Measurements from ENCODE around the gene SCG5.
"Not testable (repeated sequence)": the region's sequence is repeated elsewhere in the genome, so short reads cannot be mapped to it uniquely, and the experiment has no call there.

SCG5 gene

DNA sequence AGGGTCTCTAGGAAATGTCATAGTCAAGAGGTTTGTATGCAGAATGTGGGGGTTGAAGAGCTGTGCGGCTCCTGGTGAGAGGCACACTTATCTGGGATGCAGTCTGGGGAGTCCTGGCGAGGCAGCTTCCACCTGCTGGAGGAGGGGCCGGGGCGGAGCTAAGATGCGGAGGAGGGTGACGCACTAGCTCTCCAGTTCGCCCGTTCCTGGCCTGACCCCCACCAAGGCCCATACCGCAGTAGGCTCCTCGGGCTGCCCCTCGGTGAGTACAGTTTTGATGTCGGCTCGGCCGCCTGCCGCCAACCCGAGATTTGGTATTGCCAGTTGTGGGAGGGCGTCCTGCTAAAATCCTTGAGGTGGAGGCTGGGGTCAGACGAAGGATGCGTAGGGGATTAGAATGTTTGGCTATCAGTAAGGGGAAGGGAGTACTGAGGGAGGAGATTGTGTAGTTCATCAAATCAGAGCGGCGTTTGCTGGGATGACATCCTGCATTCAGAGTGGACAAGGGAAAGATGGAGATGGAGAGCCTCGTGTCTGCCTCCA is at the start of gene SCG5:
TSS of gene SCG5 (plus strand) at position 194 of the 543 bp plus-strand sequence. CDS start 1,883 bp downstream, outside the sequence.
- no peak for DNase-seq

DNA sequence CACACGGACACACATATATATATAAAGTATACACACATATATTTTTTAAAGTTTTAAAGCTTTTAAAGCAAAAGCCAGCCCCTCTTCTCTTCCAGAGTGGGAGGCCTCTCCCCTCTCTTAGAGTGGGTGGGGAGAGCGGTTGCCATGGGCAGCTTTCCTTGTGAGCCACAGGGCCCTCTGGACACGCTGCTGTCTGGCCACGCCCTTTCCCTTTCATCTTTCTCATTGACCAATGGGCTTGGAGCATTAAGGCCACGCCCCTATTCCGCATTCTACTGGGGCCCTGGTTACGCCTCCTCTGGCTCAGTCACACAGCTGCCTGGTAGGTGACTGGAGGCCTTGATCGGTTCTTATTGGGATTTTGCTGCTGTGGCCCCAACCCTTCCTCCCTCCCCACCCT is 48.4 kb upstream of the SCG5 start, which contains the start of gene GOLGA8N:
TSS of gene GOLGA8N (plus strand) at position 306 of the 400 bp plus-strand sequence.
- DNase-seq = not testable (repeated sequence)

DNA sequence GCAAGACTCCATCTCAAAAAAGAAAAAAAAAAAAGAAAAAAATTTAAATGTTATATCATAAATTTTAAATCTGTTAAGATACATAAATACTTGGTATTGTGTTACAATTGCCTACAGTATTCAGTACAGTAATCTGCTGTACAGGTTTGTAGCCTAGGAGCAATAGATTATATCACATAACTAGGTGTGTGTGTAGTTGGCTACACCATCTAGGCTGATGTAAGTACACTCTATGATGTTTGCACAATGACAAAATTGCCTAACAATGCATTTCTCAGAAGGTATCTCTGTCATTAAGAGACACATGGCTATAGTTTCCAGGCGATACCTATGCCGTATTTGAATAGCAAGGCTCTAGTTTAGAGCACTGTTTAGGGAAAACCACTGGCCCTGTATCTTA is 32.0 kb upstream of the SCG5 start:
- not testable (repeated sequence) for DNase-seq

DNA sequence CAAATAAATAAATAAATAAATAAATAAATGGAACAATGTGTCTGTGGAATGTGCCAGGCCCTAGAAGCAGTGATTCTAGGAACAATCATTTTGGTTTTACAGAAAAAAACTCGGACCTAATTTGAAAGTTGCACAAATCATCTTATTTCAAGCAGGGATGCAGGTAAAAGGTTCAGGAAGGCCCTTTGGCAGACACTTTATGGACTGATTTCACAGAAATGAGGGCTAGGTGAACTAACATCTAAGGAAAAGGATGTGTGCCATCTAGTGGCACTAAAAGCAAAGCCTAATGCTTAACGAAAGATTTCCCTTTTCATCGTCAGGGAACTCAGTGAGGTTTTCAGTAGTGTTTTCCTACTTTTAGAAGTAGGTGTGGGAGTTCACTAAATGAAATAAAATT is 30.8 kb upstream of the SCG5 start:
- peak; percentile 41 for DNase-seq

- DNase-seq = not testable (repeated sequence)
These were observed 26.8 kb upstream of the SCG5 start for GRCh38 chr15:32614712-32615050.

DNA sequence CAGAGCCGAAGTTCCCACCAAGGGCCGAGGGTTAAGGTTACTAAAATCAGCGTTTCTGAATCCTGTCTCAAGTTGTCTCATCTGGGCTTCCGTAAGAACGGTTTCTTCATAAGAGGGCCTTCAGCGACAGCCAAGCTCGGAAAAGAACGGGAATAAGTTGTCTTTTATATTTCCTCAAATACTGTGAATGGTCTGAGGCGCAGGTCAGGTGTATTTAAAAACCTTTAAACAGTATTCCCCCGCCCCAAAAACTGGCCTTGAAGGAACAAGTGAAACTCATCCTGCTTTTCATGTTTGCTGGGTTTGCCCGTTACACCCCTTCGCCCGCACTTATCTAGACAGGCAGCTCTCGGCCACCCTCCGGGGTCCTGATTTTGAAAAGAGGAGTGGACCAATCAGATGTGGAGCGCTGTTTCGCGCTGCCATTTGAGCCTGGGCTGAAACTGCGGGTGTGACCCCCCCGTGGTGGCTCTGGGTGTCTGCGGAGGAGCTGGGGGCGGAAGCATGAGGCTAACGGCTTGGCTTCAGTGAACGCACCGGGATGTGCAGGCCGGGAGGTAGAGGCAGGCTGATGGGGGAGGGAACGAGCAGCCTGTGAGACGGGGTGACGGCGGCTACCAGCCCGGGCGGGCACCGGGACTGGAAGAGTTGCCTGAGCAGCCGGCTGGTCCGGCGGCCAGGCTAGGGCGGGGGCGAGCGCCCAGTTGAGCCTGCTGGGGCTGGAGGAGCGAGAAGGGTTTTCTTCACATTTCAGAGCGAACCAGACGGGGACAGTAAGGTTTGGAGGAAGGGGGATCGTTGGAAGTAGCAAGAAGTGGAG is 26.2 kb upstream of the SCG5 start, which contains the start of gene ARHGAP11A:
TSS of gene ARHGAP11A (plus strand) at position 454 of the 820 bp plus-strand sequence. CDS start 708 bp downstream, outside the sequence.
- DNase-seq = peak; percentile 90

DNA sequence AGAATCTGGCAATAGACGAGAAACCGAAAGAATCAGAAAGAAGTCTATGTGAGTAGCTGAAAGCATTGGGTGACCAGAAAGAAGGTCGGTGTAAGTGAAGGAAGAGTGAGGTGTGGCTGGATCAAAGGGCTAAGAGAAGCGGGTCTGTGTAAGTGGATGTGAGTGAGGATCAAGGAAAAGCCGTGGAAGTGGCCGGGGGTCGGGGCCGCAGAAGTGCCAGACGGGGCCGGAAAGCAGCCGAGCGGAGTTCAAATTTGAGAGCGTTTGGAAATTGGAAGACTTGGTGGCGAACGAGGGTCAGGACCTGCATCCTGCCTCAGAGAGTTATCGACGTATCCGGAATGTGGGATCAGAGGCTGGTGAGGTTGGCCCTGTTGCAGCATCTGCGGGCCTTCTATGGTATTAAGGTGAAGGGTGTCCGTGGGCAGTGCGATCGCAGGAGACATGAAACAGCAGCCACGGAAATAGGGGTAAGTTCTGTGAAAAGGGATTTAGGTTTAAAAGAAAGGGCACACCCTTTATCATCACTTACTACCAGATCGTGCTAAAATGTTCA is 25.6 kb upstream of the SCG5 start:
- DNase-seq = peak; percentile 21

- DNase-seq = no peak
These were observed 5.1 kb upstream of the SCG5 start for GRCh38 chr15:32636410-32636809.

DNA sequence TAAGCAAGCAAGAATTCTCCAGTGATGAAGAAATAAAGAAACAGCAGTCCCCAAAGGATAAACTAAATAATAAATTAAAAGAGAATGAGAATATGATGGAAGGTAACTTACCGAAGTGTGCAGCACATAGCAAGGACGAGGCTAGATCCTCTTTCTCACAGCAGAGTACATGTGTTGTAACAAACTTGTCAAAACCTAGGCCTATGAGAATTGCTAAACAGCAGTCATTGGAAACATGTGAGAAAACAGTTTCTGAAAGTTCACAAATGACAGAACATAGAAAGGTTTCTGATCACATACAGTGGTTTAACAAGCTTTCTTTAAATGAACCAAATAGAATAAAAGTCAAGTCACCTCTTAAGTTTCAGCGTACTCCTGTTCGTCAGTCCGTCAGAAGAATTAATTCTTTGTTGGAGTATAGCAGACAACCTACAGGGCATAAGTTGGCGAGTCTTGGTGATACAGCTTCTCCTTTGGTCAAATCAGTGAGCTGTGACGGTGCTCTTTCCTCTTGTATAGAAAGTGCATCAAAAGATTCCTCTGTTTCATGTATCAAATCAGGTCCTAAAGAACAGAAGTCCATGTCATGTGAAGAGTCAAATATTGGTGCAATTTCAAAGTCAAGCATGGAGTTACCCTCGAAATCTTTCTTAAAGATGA is 4.5 kb upstream of the SCG5 start:
- DNase-seq = no peak

DNA sequence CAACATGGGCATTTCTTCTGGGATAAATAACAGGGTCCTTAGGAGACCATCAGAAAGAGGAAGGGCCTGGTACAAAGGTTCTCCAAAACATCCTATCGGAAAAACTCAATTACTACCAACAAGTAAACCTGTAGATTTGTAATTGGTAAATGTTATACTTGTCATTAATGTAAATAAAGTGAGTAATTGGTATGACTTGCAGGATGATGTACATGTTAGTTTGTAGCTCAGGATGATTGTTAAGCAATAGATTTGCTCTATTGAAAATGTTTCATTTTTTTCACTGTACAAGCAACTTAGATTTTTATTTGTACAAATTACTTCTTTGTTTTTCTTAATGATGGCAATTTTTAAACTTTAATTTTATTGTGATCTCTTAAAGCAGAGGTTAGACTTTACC is 3.8 kb upstream of the SCG5 start:
- DNase-seq = no peak

DNA sequence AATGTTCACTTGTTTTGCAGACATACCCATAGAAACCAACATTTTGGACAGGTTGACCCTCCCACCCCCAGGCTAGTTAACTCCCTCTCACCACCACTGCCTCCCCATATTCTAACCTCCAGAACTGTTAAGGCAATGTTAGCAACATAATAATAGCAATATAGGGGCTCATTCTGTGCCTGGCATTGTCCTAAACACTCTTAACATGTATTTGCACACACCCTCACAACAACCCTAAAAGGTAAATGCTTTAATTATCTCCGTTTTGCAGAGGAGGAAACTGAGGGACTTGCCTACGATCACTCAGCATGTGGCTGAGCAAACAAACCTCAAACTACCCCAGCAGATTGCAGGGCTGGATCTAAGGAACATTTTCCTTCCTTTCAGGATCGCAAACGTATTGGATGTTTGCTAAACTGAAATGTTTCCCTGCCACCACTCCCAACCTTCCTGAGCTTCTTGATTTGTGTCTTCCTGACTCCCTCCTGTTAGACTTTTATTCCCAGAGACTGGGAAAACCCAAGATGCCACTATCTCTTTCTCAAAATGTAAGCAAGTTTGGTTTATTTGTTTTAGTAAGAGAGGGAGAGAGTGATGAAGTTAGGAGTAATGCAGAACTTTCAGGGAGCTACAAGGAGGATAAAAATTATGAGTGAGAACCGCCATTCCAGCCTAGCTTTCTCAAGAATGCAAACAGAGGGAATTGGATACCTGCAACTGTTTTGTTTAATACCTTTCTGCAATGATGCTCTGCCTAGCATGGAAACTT is 1.3 kb downstream of the SCG5 start:
- no peak for DNase-seq

GRCh38 chr15:32643907-32644445 is 2.5 kb downstream of the SCG5 start:
- DNase-seq = no peak

DNA sequence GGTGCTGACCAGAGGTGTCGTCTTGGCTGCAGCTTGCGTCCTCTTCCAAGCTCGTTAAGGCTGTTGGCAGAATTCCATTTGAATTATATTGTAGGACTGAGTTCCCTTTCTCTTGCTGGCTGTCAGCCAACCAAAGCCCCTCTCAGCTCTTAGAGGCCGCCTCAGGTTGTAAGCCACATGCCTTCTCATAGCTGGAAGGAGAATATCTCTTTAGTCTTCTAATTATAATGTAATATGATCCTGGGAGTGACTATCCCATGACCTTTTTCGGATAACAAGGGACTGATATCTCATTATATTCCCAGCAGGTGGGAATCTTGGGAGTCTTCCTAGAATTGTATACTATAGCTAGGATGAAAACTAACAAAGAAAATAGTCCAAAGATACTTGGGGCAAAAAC is 4.8 kb downstream of the SCG5 start:
- no peak for DNase-seq

- DNase-seq = no peak
These were observed 7.8 kb downstream of the SCG5 start for GRCh38 chr15:32649342-32649741.

DNA sequence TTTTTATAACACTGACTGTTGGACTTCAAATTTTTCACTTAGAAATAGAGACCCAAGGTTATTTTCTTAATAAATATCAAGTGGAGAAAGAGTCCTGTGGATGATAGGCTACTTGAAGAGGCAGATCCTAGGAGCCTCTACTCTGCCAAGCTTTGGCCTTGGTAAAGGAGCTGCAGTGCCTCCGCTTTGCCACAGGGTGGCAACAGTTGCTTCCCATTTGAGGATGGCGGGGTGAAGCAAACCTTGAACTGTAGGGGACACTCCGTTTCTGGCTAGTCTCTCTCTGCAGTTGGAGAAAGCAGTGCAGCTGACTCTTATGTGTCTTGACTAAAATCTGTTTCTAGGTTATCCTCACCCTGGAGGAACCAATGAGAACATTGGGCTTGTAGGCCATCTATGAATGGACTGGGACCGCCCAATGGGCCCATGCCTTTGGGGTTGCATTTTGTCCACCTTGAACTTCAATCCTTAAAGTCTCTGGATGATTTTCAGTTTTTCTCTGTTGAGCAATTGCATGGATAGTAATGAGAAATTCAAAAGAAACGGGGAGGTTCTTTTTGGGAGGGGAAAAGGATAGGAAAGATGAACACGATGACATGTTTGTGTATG is 9.8 kb downstream of the SCG5 start:
- peak; percentile 57 for DNase-seq

DNA sequence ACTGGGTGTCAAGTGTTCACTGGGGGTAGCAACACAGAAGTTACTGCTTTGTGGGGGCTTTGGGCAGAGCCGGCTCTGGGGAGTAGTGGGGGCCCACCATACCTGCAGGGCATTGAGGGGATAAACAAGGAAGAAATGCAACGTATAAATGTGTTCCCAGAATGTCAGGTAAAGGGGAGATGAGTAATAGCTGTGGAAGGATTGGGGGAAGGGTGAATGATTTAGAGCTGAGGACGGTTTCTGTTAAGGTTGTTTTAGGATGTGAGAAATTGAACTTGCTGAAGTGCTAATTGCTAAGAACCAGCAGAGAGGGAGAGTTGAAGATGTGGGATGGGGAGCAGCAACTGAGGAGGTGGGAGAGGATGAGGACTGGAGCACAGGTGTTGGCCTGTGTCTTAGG is 10.7 kb downstream of the SCG5 start:
- DNase-seq = no peak

GRCh38 chr15:32656091-32656490 is 14.6 kb downstream of the SCG5 start:
- no peak for DNase-seq

GRCh38 chr15:32656496-32656895 is 15.0 kb downstream of the SCG5 start:
- no peak for DNase-seq

- peak; percentile 37 for DNase-seq
These were observed 15.8 kb downstream of the SCG5 start for GRCh38 chr15:32657198-32657883.

- DNase-seq = no peak
These were observed 16.4 kb downstream of the SCG5 start for GRCh38 chr15:32657941-32658340.
